GM10266 (cell line): ENCODE data around the gene CDK19.
A peak's percentile ranks its signal among the peaks of the same experiment; 100 is the strongest.

Experiments used
- DNase-seq: peaks from one replicate; pipeline ENCODE4 v3.0.0; 2012; ENCODE audit errors: extremely low spot score
- CTCF ChIP-seq: IDR thresholded peaks from 2 replicates; pipeline ENCODE4 v1.5.1; 2012; ENCODE audit warnings: mild to moderate bottlenecking, low read depth; ENCODE audit not compliant: control insufficient read depth, insufficient read depth; ENCODE audit errors: missing control alignments

Gene CDK19

DNA sequence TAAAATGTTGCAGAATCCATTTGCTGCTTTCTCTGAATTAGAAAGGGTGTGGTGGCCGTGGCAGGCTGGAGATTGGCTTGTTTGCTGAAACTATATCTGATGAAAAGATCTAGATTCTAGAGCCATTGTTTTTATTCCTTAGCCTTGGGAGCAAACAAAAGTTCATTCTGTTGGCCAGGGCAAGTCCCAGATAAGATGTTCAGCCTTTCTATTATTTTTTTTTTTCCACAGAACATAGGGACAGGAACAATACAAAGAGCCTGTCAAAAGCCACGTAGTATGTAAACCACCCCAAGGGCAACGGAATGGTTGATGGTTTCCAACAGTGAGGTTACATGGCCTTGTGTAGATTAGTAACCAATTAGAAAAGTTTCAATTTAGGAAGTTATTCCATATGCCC lies 218.9 kb downstream of the CDK19 start:
- TF ChIP-seq CTCF: no peak
- DNase-seq: no peak

- TF ChIP-seq CTCF: no peak
- DNase-seq: no peak
Observed at GRCh38 chr6:110595112-110595511, 220.2 kb downstream of the CDK19 start.

- no peak for TF ChIP-seq CTCF
- DNase-seq: no peak
Observed at GRCh38 chr6:110593637-110594036, 221.6 kb downstream of the CDK19 start.

DNA sequence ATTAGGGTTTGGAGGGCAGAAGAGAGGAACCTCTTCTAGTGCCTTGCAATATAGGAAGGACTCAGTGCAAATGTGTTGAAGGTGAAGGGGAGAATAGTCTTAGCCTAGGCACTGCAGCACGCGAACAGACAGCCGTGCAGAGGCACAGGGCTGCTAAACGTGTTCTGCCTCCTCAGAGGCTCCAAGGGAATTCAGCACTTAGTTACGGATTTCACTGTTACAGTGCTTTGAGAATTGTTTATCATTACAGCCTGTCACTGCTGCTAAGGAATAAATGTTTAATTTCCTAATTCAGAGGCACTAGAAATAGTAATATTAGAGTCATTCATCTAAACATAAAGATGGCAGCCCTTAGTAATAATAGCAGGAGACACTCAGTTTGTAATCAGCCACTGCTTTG lies 222.5 kb downstream of the CDK19 start:
- no peak for DNase-seq
- TF ChIP-seq CTCF: no peak

- DNase-seq: peak; percentile 31
- TF ChIP-seq CTCF: no peak
Observed at GRCh38 chr6:110590821-110591351, 224.4 kb downstream of the CDK19 start.

- peak; percentile 63 for DNase-seq
- no peak for TF ChIP-seq CTCF
Observed at GRCh38 chr6:110589865-110590513, 225.3 kb downstream of the CDK19 start.

- DNase-seq: no peak
- TF ChIP-seq CTCF: no peak
Observed at GRCh38 chr6:110587328-110587727, 227.9 kb downstream of the CDK19 start.
